CD4-positive, alpha-beta T cell treated with Interleukin-15 for 1 hour (primary cell): ENCODE measurements around the gene C11orf98.
"Not testable (repeated sequence)": the region's sequence is repeated elsewhere in the genome, so short reads cannot be mapped to it uniquely, and the experiment has no call there.

Source experiments
- DNase-seq: peaks from one replicate; pipeline ENCODE4 v3.0.0-alpha.2; 2020

The C11orf98 gene

GRCh38 chr11:62665075-62665598 lies at the start of gene C11orf98, which contains the start of gene CSKMT:
Gene C11orf98, minus strand, starts transcription at chr11:62665210. Its CDS starts 41 bp downstream, at chr11:62665169.
Gene CSKMT, plus strand, starts transcription at chr11:62665312. Its CDS starts 568 bp downstream, at chr11:62665880.
- DNase-seq: peak; percentile 93

DNA sequence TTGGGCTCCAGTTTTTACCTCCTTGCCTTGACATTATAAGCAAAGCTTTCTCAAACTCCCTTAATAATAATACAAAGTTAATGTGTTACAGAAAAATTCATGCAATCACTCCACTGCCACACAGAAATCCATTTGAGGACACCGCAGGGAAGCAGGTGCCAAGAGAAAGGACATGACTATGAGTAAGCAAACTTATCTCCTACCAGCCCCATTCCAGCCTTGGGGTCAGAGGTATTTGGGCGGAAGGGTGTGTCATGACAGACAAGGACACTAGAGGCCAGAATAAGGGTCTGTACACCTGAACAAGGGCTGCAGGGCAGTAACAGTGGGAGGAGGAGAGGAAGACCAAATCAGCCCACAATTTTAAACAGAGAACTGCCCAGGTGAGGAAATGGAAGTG lies 48.3 kb upstream of the C11orf98 start:
- no peak for DNase-seq

- no peak for DNase-seq
These were observed 47.9 kb upstream of the C11orf98 start for GRCh38 chr11:62712861-62713260.

GRCh38 chr11:62712276-62712812 lies 47.3 kb upstream of the C11orf98 start:
- no peak for DNase-seq

- DNase-seq: no peak
These were observed 45.0 kb upstream of the C11orf98 start for GRCh38 chr11:62710001-62710345.

DNA sequence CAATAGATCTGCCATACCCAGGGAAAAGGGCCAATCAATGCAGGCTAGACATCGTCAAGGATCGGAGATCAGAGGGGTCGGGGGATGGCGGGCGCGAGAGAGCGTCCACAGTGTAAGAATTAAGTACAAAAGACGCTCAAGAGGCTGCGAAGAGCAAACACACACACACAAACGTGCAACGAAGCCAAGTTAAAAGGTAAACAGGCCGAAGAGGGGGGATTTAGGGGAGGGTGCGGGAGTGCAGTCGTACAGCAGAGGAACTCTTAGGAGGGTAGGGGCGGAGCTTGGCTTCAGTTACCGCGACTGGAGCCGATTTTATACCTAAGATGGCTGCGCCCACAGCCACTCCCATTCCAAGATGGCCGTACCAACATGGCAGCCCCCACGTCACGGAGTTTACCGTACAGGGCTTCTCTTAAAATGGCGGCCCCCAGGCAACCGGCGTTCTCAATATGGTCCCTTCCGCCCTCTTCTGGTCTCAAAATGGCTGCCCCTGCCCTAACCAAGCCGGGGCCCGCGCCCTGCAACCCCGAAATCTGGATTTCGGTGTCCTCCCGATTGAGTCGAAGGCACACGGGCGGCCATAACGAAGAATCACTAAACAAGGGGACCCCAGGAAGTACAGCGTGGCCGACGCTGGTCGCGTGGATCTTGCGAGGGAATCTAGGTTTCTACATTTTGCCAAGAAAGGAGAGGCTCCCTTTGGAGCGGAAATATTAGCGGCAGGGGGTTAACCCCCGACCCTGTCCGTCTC lies 44.4 kb upstream of the C11orf98 start:
- DNase-seq: peak; percentile 98

- DNase-seq: peak; percentile 55
These were observed 43.8 kb upstream of the C11orf98 start for GRCh38 chr11:62708793-62709192.

DNA sequence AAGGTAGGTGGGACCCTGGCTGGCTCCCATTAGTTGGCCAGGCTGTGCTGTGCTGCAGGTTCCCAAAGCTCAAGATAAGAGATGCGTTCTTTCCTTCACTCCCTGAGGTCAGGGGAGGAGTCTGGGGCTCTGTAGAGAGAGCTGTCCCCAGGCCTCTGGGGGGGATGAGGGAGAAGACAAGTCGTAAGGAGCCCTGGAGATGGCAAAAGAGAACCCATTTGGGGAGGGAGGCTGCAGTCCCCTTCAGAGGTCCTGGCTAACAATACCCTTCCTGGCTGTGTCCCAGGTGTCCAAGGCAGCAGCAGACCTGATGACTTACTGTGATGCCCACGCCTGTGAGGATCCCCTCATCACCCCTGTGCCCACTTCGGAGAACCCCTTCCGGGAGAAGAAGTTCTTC lies 43.4 kb upstream of the C11orf98 start:
- no peak for DNase-seq

- no peak for DNase-seq
These were observed 42.4 kb upstream of the C11orf98 start, which contains the start of the genes BSCL2 and GNG3 for GRCh38 chr11:62707277-62707861. Gene BSCL2, minus strand, starts transcription at chr11:62707424. Its CDS starts 229 bp downstream, at chr11:62707195. Gene GNG3, plus strand, starts transcription at chr11:62707676. Its CDS starts 620 bp downstream, at chr11:62708296.

GRCh38 chr11:62706850-62707247 lies 41.8 kb upstream of the C11orf98 start:
- no peak for DNase-seq

- DNase-seq: peak; percentile 94
These were observed 41.2 kb upstream of the C11orf98 start for GRCh38 chr11:62705880-62706849.

DNA sequence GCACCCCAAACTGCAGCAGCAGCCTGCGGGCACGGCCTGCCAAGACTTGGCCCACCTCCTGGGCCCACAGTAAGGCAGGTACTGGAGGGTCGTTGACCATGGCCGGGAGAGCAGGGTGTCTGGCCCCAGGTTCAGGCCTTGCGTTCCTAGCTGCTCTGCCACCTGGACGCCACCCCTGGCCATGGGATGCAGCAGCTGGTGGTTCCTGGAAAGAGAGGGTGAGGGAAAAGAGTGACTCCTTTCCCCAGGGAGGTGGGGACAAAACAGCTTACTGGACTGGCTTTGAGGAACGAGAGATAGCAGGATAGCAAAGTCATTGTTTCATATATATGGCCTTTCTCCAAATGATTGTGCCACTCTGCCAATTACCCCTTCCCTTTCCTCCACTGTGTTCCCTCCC lies 40.4 kb upstream of the C11orf98 start:
- DNase-seq: no peak

DNA sequence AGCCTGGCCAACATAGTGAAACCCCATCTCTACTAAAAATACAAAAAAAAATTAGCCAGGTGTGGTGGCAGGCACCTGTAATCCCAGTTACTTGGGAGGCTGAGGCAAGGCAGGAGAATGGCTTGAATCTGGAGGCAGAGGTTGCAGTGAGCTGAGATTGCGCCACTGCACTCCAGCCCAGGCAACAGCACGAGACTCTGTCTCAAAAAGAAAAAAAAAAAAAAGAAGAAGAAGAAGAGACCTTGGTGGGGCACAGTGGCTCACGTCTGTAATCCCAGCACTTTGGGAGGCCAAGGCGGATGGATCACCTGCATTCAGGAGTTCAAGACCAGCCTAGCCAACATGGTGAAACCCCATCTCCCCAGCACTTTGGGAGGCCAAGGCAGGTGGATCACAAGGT lies 38.9 kb upstream of the C11orf98 start:
- DNase-seq: not testable (repeated sequence)

DNA sequence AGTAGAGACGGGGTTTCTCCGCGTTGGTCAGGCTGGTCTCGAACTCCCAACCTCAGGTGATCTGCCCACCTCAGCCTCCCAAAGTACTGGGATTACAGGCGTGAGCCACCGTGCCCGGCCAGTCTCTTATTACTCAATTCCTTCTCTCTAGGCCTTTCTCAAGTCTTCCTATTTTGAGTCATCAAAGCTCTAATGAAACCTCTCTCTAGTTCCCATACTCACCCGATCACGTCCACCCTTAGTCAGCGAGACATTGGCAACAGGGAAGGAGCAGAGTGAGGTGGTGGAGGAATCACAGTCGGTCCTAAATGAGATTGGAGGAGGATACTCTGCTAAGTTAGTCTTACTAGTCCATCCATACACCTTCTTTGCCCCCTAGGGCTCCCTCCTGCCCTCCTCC lies 37.2 kb upstream of the C11orf98 start:
- DNase-seq: peak; percentile 30

DNA sequence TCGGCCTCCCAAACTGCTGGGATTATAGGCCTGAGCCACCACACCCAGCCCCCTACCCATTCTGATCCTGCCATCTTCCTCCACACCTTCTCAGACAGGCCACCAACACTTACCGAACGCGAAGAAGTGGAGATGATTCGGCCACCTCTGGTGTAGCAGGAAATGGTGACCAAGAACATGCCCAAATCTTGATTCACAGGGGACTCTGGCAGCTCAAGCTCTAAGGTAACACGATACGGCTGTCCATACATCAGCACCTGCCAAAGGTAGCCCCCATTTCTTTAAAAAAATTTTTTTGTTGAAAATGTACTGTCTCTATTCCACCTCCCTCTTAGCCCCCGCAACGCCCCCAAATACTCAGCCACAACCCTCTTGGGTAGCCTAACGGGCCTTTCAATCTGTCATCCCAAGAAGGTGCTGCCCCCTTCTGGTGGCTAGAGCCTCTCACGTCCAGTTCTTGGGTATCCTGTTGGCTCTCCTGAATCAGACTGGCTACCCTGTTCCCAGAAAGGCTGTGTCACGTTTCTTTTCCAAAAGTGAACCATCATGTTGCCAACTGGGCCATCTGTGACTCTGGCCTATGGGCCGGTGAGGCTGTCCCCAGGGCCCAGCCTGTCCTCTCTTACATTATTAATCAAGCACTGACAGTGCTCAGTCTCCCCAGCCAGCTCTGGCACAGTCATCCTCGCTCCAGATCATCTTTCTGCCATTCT lies 29.6 kb upstream of the C11orf98 start:
- peak; percentile 77 for DNase-seq

DNA sequence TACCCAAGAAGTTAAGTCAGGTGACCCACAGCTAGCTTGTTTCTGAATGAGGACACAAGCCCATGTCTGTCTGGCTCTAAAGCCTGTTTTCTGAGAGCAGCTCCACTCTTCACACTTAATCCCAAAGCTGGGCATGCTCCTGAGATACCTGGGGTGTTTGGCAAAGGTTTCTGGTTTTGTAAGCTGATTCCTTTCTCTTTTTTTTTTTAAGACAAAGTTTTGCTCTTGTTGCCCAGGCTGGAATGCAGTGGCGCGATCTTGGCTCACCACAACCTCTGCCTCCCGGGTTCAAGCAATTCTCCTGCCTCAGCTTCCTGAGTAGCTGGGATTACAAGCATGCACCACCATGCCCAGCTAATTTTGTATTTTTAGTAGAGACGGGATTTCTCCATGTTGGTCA lies 28.6 kb upstream of the C11orf98 start:
- not testable (repeated sequence) for DNase-seq

DNA sequence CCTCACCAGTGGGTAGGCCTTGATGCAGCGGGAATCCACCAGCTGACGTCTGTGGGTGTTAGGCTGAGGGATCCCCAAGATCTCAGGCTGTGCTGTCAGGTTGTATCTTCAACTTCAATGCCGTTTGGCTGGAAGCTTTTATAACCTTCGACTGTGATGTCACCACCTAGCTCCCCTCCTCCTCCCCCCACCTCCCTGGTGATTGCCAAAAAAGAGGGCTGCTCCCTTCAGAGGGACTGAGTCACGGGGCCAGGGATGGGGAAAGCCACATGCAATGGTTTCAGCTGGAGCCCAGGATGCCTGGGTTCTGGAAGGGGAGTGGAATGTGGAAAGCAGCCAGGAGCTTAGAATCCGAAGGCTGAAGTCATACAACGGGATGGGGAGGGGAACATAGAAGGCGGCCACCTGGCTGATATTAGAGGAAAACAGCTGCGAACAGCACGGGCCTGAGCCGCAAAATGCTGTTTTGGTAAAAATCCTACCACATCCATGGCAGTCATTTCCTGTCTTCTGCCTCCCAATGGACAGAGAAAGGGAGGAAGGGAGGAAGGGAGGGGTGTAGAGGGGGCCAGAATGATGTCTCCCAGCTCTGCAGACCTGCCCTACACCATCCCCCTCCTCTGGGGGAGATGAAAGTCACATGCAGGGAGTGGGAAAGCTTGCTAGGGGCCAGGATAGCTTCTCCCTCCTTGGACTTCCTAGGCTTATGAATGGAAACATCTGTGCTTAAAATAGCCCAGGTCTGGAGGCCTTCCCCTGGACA lies 24.6 kb upstream of the C11orf98 start, which contains the start of gene LRRN4CL:
TSS of gene LRRN4CL (minus strand) at position 110 of the 763 bp plus-strand sequence. CDS start 1,022 bp downstream, outside the sequence.
- no peak for DNase-seq

- DNase-seq: no peak
These were observed 23.5 kb upstream of the C11orf98 start for GRCh38 chr11:62688491-62688890.

- no peak for DNase-seq
These were observed 22.7 kb upstream of the C11orf98 start for GRCh38 chr11:62687508-62688396.

DNA sequence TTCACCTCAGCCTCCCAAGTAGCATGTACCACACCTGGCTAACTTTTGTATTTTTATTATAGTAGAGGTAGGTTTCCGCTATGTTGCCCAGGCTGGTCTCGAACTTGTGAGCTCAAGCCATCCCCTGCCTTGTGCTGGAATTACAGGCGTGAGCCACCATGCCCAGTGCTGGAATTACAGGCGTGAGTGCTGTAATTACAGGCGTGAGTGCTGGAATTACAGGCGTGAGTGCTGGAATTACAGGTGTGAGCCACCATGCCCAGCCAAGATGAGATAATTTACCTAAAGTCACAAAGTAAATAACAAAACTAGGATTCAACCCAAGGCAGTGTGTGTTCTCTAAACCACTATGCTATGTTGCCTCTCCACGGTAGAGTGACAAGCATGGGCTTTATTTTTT lies 17.5 kb upstream of the C11orf98 start:
- no peak for DNase-seq
